Measurements from ENCODE around the gene RNF130.

The RNF130 gene

DNA sequence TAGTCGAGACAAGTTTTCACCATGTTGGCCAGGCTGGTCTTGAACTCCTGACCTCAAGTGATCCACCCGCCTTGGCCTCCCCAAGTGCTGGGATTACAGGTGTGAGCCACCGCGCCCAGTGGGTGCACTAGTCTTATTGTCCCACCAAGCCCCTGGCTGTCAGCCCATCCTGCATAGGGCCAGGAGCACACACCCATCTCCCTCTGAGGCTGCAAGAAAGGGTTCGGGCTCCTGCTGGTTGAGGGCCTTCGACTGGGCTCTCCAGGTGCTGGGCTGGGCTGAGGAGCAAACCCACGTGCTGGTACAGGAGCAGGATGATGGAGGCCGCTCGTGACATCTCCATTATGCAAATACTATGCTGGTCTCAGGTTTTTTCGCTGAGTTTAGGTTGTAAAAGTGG, 25.1 kb upstream of the RNF130 start:
- TF ChIP-seq, protein P1, sequence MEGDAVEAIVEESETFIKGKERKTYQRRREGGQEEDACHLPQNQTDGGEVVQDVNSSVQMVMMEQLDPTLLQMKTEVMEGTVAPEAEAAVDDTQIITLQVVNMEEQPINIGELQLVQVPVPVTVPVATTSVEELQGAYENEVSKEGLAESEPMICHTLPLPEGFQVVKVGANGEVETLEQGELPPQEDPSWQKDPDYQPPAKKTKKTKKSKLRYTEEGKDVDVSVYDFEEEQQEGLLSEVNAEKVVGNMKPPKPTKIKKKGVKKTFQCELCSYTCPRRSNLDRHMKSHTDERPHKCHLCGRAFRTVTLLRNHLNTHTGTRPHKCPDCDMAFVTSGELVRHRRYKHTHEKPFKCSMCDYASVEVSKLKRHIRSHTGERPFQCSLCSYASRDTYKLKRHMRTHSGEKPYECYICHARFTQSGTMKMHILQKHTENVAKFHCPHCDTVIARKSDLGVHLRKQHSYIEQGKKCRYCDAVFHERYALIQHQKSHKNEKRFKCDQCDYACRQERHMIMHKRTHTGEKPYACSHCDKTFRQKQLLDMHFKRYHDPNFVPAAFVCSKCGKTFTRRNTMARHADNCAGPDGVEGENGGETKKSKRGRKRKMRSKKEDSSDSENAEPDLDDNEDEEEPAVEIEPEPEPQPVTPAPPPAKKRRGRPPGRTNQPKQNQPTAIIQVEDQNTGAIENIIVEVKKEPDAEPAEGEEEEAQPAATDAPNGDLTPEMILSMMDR (IDR thresholded peaks at IDR 0.05): no peak
- Histone ChIP-seq H3K27ac (no peak overlapping the region), H3K4me2 (ENCODE audit: low read length) (no peak overlapping the region), H2AFZ (no peak overlapping the region), H3K27me3 (ENCODE audit: control insufficient read depth, insufficient read depth, low read length) (no peaks in the 10 kb centered on the region), H3K9ac (no peak overlapping the region), H3K9me3 (ENCODE audit: control insufficient read depth, low read length) (no peaks in the 10 kb centered on the region), H3K79me2 (no peaks in the 10 kb centered on the region), H3K4me1 (no peaks in the 10 kb centered on the region), H3K36me3 (ENCODE audit: control insufficient read depth, insufficient read depth, low read length) (no peaks in the 10 kb centered on the region), H3K4me3 (ENCODE audit: low read depth, low read length) (no peak overlapping the region)

DNA sequence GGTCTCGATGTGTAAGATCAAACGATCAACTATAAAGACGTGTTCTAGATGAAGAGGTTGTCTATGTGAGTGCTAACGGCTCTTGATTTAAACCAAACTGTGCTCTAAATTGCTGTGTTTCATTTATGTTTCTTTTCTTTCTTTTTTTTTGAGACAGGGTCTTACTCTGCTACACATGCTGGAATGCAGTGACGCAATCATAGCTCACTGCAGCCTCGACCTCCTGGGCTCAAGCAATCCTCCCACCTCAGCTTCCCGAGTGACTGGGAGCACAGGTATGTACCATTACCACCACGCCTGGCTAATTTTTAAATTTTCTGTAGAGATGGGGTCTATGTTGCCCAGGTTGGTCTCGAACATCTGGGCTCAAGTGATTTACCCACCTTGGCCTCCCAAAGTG, 24.0 kb upstream of the RNF130 start:
- Histone ChIP-seq H3K9me3 (ENCODE audit: control insufficient read depth, low read length) (no peaks in the 10 kb centered on the region), H3K36me3 (ENCODE audit: control insufficient read depth, insufficient read depth, low read length) (no peaks in the 10 kb centered on the region), H3K79me2 (no peaks in the 10 kb centered on the region), H3K27ac (no peak overlapping the region), H3K9ac (no peak overlapping the region), H3K27me3 (ENCODE audit: control insufficient read depth, insufficient read depth, low read length) (no peaks in the 10 kb centered on the region), H3K4me1 (peaks cover 5% of the 10 kb centered on the region), H3K4me2 (ENCODE audit: low read length) (no peak overlapping the region), H3K4me3 (ENCODE audit: low read depth, low read length) (no peak overlapping the region), H2AFZ (no peak overlapping the region)
- TF ChIP-seq, protein P1 (IDR thresholded peaks at IDR 0.05): no peak

DNA sequence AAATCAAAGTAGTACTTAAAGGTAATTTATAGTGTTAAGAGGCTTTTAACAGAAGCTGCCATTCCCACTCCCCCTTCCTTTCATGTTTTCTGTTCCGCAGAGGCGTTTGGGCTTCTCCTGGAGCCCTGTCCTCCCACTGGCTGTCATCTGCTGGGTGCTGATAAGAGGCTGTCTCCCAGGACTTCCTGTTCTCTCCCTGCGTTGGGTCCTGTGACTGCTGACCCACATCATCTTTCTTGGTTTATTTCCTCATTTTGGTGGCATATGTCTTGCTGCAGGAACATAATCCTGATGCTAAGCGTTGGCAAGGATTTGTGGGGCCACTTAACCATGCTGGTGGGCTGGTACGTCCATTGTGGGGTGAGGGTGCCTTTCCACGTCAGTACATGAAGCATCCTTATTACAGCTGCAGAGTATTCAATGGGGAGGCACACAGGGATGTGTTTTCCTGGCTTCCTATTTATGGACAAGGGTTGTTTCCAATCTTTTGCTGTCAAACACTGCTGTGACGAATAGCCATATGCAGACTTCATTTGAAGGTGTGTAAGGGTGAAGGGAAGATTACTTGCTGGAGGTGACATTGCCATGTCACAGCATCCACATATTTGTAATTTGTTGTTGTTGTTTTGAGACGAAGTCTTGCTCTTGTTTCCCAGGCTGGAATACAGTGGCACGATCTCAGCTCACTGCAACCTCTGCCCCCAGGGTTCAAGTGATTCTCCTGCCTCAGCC, 22.3 kb upstream of the RNF130 start:
- Histone ChIP-seq H3K4me1 (peaks cover 5% of the 10 kb centered on the region), H3K36me3 (ENCODE audit: control insufficient read depth, insufficient read depth, low read length) (no peaks in the 10 kb centered on the region), H3K4me2 (ENCODE audit: low read length) (no peak overlapping the region), H2AFZ (no peak overlapping the region), H3K27ac (no peak overlapping the region), H3K9me3 (ENCODE audit: control insufficient read depth, low read length) (no peaks in the 10 kb centered on the region), H3K9ac (no peak overlapping the region), H3K79me2 (no peaks in the 10 kb centered on the region), H3K27me3 (ENCODE audit: control insufficient read depth, insufficient read depth, low read length) (no peaks in the 10 kb centered on the region), H3K4me3 (ENCODE audit: low read depth, low read length) (no peak overlapping the region)
- TF ChIP-seq, protein P1 (IDR thresholded peaks at IDR 0.05): no peak

DNA sequence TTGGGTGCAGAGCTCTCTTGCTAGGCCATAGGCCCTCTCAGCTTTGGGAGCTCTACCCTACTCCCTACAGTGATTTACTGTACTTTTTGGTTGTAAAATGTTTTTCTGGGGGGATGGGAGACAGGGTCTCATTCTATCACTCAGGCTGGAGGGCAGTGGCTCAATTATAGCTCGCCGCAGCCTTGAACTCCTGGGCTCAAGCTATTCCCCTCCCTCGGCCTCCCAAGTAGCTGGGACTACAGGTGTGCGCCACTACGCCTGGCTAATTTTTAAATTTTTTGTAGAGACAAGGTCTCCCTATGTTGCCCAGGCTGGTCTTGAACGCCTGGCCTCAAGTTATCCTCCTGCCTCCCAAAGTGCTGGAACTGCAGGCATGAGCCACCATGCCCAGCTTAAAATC, 21.7 kb upstream of the RNF130 start:
- no peak overlapping the region for H3K27ac ChIP-seq
- H3K27me3 ChIP-seq (ENCODE audit: control insufficient read depth, insufficient read depth, low read length): no peaks in the 10 kb centered on the region
- TF ChIP-seq, protein P1 (IDR thresholded peaks at IDR 0.05): no peak
- H3K36me3 ChIP-seq (ENCODE audit: control insufficient read depth, insufficient read depth, low read length): no peaks in the 10 kb centered on the region
- no peak overlapping the region for H3K4me2 ChIP-seq (ENCODE audit: low read length)
- H2AFZ ChIP-seq: no peak overlapping the region
- H3K9ac ChIP-seq: no peak overlapping the region
- no peaks in the 10 kb centered on the region for H3K79me2 ChIP-seq
- no peak overlapping the region for H3K4me3 ChIP-seq (ENCODE audit: low read depth, low read length)
- H3K9me3 ChIP-seq (ENCODE audit: control insufficient read depth, low read length): no peaks in the 10 kb centered on the region
- H3K4me1 ChIP-seq: peaks cover 5% of the 10 kb centered on the region

All from parathyroid adenoma (tissue), 2 donors.